Suppressor macrophage (primary cell): ENCODE measurements around the gene TRIB2.

Experiments
- DNase-seq, 4 experiments: peaks; one replicate each; pipeline ENCODE4 v3.0.0-alpha.2; 2020 to 2022

The TRIB2 gene

DNA sequence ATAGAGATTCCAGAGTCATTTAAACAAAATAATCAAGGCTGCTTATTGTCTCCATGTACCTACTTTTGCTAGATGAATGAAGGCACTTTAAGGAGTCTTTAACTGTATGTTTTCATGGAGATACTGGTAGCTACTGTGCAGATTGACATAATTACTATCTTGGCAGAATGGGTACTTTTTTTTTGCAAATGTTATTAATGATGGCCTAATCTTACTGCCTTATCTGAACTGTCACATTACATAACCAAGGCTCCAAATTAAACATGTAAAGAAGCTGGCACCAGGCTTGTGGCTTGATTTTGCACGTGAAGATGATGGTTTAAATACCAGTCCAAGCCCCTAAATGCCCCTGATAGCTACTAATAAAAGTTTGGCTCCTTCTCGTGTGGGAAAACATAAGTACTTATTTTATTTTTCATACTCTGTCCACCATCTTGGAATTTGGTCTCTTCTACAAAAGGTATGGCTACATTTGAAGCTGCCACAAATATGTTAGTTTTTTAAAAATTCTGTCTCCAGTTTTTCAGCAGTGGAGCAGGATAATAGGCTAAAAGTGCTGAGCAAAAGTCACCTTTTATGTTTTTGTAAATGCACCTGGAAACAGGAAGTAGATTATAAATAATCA, 4.1 kb downstream of the TRIB2 start:
- no peak for DNase-seq

- no peak for DNase-seq
Measured at GRCh38 chr2:12721566-12722446, 5.1 kb downstream of the TRIB2 start.

- peak; percentile 32 to 67 (median 50) for DNase-seq
Measured at GRCh38 chr2:12722447-12723316, 5.9 kb downstream of the TRIB2 start.

DNA sequence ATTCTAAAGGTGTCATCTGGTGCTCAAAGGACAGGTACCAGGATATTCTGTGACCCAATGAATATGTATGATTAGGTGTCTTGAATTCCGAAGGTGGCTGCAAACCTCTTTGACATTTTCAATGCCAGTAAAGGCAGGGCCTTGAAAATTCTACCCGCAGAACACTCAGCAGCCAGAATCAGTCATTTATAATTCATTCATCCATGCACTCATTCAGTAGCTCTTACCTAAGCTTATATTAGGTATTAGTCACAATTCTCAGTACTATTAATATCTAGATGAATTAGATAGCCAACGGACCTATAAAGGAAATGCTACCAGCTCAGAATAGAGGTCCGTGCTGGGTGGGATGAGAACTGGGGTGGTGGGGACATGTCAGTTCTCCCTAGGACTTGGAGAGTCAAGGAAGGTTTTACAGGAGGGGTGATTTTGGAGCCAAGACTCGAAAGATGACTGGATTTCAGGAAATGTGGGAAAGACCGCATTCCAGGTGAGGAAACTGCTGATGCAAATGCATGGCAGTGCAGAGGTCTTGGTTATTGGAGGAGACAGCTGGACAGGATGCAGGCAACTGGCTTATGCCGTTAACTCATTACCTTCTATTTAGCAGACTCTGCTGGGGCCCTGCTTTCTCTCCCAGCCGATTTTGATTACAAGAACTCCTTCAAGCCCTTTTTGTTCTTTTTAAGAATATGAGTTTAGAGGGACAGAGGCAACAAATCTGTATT, 7.2 kb downstream of the TRIB2 start:
- no peak for DNase-seq

DNA sequence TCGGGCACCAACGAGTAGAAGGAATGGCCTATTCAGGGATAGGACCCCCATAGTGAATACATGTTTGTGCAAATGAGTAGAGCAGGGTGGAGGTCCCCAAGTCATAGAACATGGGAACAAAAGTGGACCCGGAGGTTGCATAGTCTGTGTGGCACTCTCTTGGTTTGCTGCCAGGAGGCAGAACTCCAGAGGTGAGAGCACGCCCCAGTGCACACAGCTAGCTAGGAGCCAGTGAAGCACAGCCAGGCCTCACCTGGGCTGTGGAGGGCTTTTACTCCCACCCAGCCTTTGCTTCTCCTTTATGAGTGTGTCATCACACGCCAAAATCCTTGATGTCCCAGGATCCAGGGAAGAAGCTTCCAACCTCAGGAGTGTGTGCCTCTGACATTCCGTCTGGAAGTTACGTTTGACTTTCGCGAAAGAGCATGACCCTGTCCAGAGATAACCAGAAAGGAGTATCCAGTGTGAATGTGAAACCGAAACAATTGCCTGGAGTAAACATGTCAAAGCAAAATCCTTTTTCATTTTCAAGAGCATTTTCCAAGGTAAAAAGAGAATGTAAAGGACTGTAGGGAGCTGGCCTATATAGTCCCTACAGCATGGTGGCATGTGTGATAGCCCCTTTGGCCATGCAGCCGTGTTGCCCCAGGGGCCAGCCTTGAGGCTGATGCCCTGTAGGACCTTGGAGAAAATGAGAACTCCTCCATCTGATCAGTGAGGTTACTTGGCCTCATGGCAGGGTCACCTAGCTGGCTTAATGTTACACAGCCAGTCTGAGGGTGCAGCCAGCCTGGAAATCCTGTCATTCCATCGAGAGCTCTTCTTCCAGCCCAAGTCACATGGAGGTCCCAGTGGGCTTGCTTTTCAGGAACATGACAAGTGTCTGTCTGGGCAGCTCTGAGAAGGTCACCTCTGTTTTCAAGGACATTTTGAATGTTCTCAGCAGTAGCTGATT, 8.8 kb downstream of the TRIB2 start:
- DNase-seq, result no peak

GRCh38 chr2:12726271-12726670, 9.5 kb downstream of the TRIB2 start:
- DNase-seq, result peak in 2 of 4 experiments; percentile 19 to 23

DNA sequence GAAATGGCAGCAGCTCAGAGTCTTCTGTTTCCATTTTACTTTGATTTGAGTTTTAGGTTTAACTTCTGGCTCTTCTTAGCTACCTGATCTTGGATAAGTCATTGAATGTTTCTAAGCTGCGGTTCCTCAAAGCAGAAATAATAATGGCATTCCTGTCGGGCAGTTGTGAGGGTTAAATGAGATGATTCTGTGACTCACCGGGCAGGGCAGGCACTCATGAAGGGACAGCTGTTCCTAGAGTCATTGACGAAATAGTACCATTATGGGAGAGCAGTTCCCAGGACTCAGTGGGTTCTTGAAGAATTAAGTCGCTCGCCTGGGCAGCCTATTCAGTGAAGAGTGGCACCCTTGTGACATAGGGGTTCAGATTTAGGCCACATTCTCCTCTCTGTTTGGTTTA, 10.3 kb downstream of the TRIB2 start:
- DNase-seq, result no peak

DNA sequence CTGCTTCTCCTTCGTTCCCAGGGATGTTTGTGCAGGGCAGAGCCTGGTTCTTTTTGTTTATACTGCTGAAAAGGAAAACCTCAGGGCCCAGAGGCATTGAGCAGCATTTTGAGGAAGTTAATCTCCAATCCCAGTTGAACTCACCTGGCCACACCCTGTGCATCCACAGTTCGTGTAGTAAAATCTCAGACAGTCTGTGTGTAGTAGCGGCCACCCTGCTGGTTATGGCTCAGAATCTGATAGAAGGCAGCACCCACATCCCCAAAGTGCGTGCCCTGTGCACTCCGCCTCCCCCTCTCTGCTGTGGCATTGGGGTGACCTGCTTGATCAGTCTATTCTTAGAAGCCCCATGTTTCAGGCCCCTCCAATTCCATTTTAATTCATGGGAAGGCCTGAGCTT, 10.9 kb downstream of the TRIB2 start:
- no peak for DNase-seq

- DNase-seq, result peak in 2 of 4 experiments; percentile 10 to 25
Measured at GRCh38 chr2:12728221-12728777, 11.6 kb downstream of the TRIB2 start.

GRCh38 chr2:12730265-12730664, 13.5 kb downstream of the TRIB2 start:
- no peak for DNase-seq

GRCh38 chr2:12731701-12732280, 15.1 kb downstream of the TRIB2 start:
- DNase-seq, result peak; percentile 63 to 85 (median 81)

DNA sequence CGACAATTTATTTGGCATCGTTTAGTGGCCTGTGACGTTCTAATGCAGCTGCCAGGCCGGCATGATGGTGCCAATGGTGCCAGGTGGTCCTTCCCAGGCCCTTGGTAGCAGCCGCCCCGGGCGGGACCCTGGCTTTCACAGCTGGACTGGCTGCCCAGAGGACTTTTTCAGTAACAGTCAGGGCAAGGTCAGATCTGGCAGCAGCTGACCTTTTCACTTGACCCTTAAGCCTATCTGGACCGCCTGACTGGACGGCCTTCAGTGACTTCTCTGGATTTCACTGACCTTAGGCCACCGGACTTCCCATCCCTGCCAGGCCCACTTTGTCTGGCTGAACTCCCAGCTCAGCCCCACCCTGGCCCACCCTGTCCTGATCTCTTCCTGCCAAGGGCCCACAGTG, 15.9 kb downstream of the TRIB2 start:
- DNase-seq, result no peak

DNA sequence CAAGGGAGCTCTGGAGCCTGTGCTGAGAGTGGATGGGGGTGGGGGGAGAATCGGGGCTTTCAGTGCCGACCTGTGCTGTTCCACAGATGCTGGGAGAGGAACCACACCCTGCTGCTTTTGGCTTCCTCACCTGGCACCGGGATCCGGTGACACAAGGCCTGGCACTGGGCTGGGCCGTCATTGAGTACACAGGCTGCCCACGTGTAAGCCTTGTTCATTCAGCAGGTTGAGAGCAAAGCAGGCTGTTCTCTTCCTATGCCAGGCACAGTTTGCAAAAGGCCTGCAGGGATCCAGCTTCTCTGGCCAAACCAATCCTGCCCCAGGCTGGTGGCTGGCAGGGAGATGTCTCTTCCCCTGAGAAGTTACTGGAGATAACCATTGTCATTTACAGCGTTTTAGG, 17.1 kb downstream of the TRIB2 start:
- no peak for DNase-seq

GRCh38 chr2:12734914-12735654, 18.3 kb downstream of the TRIB2 start:
- no peak for DNase-seq

GRCh38 chr2:12737297-12737696, 20.6 kb downstream of the TRIB2 start:
- DNase-seq, result no peak

- DNase-seq, result peak in 1 of 4 experiments; percentile 20
Measured at GRCh38 chr2:12737738-12738485, 21.2 kb downstream of the TRIB2 start.

DNA sequence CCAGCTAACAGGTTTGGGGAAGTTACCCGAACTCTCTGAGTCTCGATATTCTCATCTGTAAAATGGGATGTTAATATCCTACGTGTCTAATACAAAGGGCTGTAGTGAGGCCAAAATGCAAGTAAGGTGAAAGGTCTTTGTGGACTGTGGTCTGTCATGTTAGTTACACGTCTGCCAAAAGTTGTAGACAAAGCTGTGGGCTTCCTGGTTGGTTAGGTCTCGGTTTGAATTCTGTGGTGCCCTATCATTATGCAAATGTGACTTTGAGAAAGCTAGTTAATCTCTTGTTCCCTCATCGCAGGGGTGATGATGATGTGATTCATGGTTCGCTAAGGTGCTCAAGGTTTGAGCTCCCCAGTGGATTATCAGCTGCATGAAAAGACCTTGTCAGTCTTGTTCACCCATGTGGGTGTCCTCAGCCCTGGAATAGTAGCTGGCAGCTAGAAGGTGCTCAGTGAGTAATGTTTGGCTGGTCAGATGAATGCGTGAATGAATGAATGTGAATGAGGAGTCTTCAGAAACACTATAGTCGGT, 23.1 kb downstream of the TRIB2 start:
- no peak for DNase-seq

DNA sequence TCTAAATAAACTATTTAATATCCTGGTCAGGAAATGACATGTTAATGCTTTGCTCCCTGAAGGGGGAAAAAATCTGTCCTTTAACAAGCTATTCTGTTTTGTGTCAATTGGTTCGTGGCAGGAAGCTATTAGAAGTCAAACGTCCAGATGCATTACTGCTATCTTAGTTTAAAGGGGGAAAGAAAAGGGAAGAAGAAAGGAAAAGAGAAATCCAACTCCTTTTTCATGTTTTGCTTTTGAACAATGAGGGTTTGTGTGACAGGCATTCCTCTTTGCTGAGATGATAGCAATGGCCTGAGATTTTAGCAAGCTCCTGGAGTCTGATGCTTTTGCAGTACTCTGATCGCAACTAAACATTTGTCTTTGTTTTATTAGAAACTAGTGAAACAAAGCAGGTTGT, 24.6 kb downstream of the TRIB2 start:
- DNase-seq, result no peak

DNA sequence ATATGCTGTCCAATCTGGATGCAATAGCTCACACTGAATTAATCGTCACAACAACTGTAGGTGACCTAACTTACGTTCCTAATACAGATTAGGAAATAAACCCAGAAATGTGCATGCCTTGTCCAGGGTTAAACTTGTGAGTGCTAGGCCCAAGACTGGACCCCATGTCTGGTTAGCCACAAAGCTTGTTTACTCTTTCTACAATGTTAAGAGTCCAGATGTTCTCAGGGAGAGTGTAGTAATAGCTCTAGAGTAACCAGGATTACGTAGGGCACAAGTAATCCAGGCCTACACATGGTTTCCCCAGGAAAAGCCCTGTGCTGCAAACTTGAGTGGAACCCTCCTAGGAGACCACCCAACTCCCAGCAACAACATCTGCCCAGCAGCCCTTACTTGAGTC, 26.2 kb downstream of the TRIB2 start:
- no peak for DNase-seq
